ENCODE measurements around the gene FAM120C.

Gene FAM120C

DNA sequence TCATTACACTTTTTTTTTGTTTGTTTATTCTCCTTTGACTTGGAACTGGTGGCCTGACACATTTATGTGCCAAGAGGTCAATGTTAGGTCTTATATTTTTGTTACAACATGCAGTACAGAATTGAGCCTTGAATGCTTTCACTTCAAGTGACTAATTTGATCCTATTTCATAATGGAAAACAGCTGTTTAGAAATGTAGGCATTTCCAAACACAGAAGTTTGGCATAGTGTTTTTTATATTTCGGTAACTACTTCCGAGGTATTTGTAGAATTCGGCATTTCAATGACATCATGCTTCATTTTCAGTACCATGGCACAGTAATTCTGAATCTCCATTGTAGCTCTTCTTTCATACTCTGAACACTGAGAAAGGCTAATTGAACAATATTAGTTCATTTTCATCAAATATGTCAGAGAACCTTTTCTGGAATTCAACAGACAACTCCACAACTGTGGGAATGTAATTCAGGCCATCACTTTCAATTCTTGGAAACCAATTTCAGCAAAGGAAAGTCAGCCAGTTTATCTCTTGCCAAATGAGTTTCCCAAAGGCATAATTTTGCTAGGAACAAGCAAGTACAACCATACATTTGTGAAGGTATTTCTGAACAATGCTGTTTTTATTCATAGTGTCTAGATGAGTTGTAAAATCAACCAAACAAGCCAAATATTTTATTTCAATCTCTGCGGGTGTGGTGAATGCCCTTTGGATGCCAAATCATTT is 11.4 kb downstream of the FAM120C start:
- no peak overlapping the region for H3K27ac ChIP-seq (replicated peaks)
- H3K4me3 ChIP-seq (replicated peaks; ENCODE audit: insufficient read depth, low read length) = no peak overlapping the region
- H3K27me3 ChIP-seq (ENCODE audit: insufficient read depth, poor library complexity, severe bottlenecking) = no peaks in the 10 kb centered on the region
- TF ChIP-seq POLR2AphosphoS5 (IDR thresholded peaks at IDR 0.05; ENCODE audit: low read depth) = no peak
- TF ChIP-seq GABPA (IDR thresholded peaks at IDR 0.05; ENCODE audit: low read depth) = no peak
- TF ChIP-seq, protein P1, sequence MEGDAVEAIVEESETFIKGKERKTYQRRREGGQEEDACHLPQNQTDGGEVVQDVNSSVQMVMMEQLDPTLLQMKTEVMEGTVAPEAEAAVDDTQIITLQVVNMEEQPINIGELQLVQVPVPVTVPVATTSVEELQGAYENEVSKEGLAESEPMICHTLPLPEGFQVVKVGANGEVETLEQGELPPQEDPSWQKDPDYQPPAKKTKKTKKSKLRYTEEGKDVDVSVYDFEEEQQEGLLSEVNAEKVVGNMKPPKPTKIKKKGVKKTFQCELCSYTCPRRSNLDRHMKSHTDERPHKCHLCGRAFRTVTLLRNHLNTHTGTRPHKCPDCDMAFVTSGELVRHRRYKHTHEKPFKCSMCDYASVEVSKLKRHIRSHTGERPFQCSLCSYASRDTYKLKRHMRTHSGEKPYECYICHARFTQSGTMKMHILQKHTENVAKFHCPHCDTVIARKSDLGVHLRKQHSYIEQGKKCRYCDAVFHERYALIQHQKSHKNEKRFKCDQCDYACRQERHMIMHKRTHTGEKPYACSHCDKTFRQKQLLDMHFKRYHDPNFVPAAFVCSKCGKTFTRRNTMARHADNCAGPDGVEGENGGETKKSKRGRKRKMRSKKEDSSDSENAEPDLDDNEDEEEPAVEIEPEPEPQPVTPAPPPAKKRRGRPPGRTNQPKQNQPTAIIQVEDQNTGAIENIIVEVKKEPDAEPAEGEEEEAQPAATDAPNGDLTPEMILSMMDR (IDR thresholded peaks at IDR 0.05; ENCODE audit: insufficient read depth, low read length) = no peak
- TF ChIP-seq SPI1 (IDR thresholded peaks at IDR 0.05; ENCODE audit: borderline replicate concordance, low read depth) = no peak
- TF ChIP-seq, protein P2, sequence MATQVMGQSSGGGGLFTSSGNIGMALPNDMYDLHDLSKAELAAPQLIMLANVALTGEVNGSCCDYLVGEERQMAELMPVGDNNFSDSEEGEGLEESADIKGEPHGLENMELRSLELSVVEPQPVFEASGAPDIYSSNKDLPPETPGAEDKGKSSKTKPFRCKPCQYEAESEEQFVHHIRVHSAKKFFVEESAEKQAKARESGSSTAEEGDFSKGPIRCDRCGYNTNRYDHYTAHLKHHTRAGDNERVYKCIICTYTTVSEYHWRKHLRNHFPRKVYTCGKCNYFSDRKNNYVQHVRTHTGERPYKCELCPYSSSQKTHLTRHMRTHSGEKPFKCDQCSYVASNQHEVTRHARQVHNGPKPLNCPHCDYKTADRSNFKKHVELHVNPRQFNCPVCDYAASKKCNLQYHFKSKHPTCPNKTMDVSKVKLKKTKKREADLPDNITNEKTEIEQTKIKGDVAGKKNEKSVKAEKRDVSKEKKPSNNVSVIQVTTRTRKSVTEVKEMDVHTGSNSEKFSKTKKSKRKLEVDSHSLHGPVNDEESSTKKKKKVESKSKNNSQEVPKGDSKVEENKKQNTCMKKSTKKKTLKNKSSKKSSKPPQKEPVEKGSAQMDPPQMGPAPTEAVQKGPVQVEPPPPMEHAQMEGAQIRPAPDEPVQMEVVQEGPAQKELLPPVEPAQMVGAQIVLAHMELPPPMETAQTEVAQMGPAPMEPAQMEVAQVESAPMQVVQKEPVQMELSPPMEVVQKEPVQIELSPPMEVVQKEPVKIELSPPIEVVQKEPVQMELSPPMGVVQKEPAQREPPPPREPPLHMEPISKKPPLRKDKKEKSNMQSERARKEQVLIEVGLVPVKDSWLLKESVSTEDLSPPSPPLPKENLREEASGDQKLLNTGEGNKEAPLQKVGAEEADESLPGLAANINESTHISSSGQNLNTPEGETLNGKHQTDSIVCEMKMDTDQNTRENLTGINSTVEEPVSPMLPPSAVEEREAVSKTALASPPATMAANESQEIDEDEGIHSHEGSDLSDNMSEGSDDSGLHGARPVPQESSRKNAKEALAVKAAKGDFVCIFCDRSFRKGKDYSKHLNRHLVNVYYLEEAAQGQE (IDR thresholded peaks at IDR 0.05; ENCODE audit: insufficient replicate concordance, low read depth) = no peak
- no peak for DNase-seq (ENCODE audit: low read depth in 1 of 2, low spot score in 1 of 2)

GRCh38 chrX:54171091-54171490 is 12.0 kb downstream of the FAM120C start:
- TF ChIP-seq POLR2AphosphoS5 (IDR thresholded peaks at IDR 0.05; ENCODE audit: low read depth) (no peak), SPI1 (IDR thresholded peaks at IDR 0.05; ENCODE audit: borderline replicate concordance, low read depth) (no peak), GABPA (IDR thresholded peaks at IDR 0.05; ENCODE audit: low read depth) (no peak)
- TF ChIP-seq, protein P1 (IDR thresholded peaks at IDR 0.05; ENCODE audit: insufficient read depth, low read length) = no peak
- TF ChIP-seq, protein P2 (IDR thresholded peaks at IDR 0.05; ENCODE audit: insufficient replicate concordance, low read depth) = no peak
- no peaks in the 10 kb centered on the region for H3K27me3 ChIP-seq (ENCODE audit: insufficient read depth, poor library complexity, severe bottlenecking)
- DNase-seq (ENCODE audit: low read depth in 1 of 2, low spot score in 1 of 2) = no peak
- no peak overlapping the region for H3K27ac ChIP-seq (replicated peaks)
- H3K4me3 ChIP-seq (replicated peaks; ENCODE audit: insufficient read depth, low read length) = no peak overlapping the region

DNA sequence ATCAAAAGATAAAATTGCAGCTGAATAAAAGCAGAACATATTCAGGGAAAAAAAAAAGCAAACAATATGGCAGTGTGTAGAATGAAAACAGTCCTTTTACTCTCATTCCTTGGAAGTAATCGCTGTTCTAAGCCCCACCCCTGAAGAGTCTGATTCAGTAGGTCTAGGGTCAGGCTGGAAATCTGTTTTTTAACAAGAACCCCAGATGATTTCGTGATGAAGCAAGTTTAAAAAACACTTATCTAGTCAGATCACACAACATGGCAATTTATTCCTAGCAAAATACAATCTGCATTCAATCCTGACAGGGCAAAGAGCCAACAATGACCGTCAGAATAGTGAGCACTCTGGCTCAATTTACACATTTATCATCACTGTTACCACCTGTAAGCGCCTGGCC is 16.1 kb downstream of the FAM120C start:
- Histone ChIP-seq H3K4me3 (replicated peaks; ENCODE audit: insufficient read depth, low read length) (no peak overlapping the region), H3K27ac (replicated peaks) (no peak overlapping the region), H3K27me3 (ENCODE audit: insufficient read depth, poor library complexity, severe bottlenecking) (no peaks in the 10 kb centered on the region)
- TF ChIP-seq GABPA (IDR thresholded peaks at IDR 0.05; ENCODE audit: low read depth) = no peak
- TF ChIP-seq, protein P2 (IDR thresholded peaks at IDR 0.05; ENCODE audit: insufficient replicate concordance, low read depth) = no peak
- TF ChIP-seq POLR2AphosphoS5 (IDR thresholded peaks at IDR 0.05; ENCODE audit: low read depth) = no peak
- TF ChIP-seq, protein P1 (IDR thresholded peaks at IDR 0.05; ENCODE audit: insufficient read depth, low read length) = no peak
- TF ChIP-seq SPI1 (IDR thresholded peaks at IDR 0.05; ENCODE audit: borderline replicate concordance, low read depth) = no peak
- DNase-seq (ENCODE audit: low read depth in 1 of 2, low spot score in 1 of 2) = no peak
